Neural cell (in vitro differentiated cells): ENCODE measurements around the gene SLC6A17.

Experiments
- CTCF ChIP-seq: fragments of 450-650 bp; IDR thresholded peaks from 2 replicates; pipeline ENCODE4 v1.5.1; 2014; ENCODE audit warnings: antibody characterized with exemption, mild to moderate bottlenecking, moderate library complexity; ENCODE audit not compliant: poor library complexity, severe bottlenecking
- EZH2 ChIP-seq: fragments of 200-600, 300-800 bp; shearing (Covaris generic), sonication (generic); IDR thresholded peaks from 2 replicates; pipeline ENCODE4 v1.6.1; 2014; ENCODE audit warnings: antibody characterized with exemption, low read length, borderline replicate concordance, mild to moderate bottlenecking; ENCODE audit not compliant: insufficient read depth, poor library complexity, severe bottlenecking
- MXI1 ChIP-seq: fragments of 450-650 bp; conservative IDR thresholded peaks from 2 replicates; pipeline ENCODE4 v1.6.1; 2014; ENCODE audit warnings: antibody characterized with exemption, mild to moderate bottlenecking; ENCODE audit not compliant: poor library complexity, severe bottlenecking
- POLR2AphosphoS5 ChIP-seq: IDR thresholded peaks from 2 replicates; pipeline ENCODE4 v1.6.1; 2012
- TAF1 ChIP-seq: IDR thresholded peaks from 2 replicates; pipeline ENCODE4 v1.6.1; 2012; ENCODE audit warnings: low read depth
- TF ChIP-seq, protein P1 (sequence below): IDR thresholded peaks from 2 replicates; pipeline ENCODE4 v1.6.1; 2012; ENCODE audit warnings: borderline replicate concordance

GRCh38 chr1:110134050-110134595 lies 16.2 kb upstream of the SLC6A17 start:
- TF ChIP-seq POLR2AphosphoS5 = no peak
- no peak for TF ChIP-seq TAF1
- no peak for TF ChIP-seq CTCF
- TF ChIP-seq MXI1 = no peak
- TF ChIP-seq EZH2 = no peak
- TF ChIP-seq, protein P1, sequence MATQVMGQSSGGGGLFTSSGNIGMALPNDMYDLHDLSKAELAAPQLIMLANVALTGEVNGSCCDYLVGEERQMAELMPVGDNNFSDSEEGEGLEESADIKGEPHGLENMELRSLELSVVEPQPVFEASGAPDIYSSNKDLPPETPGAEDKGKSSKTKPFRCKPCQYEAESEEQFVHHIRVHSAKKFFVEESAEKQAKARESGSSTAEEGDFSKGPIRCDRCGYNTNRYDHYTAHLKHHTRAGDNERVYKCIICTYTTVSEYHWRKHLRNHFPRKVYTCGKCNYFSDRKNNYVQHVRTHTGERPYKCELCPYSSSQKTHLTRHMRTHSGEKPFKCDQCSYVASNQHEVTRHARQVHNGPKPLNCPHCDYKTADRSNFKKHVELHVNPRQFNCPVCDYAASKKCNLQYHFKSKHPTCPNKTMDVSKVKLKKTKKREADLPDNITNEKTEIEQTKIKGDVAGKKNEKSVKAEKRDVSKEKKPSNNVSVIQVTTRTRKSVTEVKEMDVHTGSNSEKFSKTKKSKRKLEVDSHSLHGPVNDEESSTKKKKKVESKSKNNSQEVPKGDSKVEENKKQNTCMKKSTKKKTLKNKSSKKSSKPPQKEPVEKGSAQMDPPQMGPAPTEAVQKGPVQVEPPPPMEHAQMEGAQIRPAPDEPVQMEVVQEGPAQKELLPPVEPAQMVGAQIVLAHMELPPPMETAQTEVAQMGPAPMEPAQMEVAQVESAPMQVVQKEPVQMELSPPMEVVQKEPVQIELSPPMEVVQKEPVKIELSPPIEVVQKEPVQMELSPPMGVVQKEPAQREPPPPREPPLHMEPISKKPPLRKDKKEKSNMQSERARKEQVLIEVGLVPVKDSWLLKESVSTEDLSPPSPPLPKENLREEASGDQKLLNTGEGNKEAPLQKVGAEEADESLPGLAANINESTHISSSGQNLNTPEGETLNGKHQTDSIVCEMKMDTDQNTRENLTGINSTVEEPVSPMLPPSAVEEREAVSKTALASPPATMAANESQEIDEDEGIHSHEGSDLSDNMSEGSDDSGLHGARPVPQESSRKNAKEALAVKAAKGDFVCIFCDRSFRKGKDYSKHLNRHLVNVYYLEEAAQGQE = no peak
